Measurements from ENCODE around the gene ZNF556.
"Not testable (repeated sequence)": the region's sequence is repeated elsewhere in the genome, so short reads cannot be mapped to it uniquely, and the experiment has no call there.

The ZNF556 gene

DNA sequence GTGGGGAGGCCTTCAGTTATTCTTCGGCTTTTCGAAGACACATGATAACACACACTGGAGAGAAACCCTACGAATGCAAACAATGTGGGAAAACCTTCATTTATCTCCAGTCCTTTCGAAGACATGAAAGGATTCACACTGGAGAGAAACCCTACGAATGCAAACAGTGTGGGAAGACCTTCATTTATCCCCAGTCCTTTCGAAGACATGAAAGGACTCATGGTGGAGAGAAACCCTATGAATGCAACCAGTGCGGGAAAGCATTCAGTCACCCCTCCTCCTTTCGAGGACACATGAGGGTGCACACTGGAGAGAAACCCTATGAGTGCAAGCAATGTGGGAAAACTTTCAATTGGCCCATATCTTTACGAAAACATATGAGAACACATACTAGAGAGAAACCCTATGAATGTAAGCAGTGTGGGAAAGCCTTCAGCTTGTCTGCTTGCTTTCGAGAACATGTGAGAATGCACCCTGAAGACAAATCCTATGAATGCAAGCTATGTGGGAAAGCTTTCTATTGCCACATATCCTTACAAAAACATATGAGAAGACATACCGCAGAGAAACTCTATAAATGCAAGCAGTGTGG lies 14.0 kb upstream of the ZNF556 start:
- Histone ChIP-seq H3K27me3 (no peaks in the 10 kb centered on the region), H3K27ac (no peak overlapping the region), H3K9me3 (peaks cover 100% of the 10 kb centered on the region), H3K4me1 (no peaks in the 10 kb centered on the region), H3K9ac (no peak overlapping the region), H3K4me2 (no peak overlapping the region), H4K20me1 (no peaks in the 10 kb centered on the region), H3K4me3 (peak overlapping the region; percentile 34), H3K36me3 (peaks cover 99% of the 10 kb centered on the region)
- TF ChIP-seq Cebpa-rat (IDR thresholded peaks at IDR 0.05) = no peak

DNA sequence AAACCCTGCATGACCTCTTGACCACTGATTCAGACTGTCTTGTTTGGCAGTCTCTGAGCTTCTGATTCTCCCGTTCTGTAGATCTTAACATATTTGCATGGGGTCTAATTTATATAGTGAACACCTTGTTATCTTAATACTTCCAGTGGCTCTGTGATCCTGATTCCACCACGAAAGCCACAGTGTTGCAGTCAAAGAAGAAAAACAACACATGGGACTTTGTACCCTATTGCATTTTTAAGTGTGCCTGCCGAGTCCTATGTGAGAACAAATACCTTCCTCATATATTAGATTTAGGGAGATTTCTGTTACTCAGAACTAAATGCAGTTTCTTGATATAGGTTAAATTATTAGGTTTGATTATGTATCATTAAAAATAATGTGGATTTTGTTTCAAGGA lies 12.3 kb upstream of the ZNF556 start:
- Histone ChIP-seq H3K4me2 (no peak overlapping the region), H3K36me3 (peaks cover 98% of the 10 kb centered on the region), H3K9me3 (peaks cover 100% of the 10 kb centered on the region), H3K4me1 (no peaks in the 10 kb centered on the region), H4K20me1 (no peaks in the 10 kb centered on the region), H3K4me3 (0 out of 2 replicates have a peak overlapping the region, but pooled peaks have one; percentile 1), H3K27ac (no peak overlapping the region), H3K27me3 (no peaks in the 10 kb centered on the region), H3K9ac (no peak overlapping the region)
- no peak for TF ChIP-seq Cebpa-rat (IDR thresholded peaks at IDR 0.05)

DNA sequence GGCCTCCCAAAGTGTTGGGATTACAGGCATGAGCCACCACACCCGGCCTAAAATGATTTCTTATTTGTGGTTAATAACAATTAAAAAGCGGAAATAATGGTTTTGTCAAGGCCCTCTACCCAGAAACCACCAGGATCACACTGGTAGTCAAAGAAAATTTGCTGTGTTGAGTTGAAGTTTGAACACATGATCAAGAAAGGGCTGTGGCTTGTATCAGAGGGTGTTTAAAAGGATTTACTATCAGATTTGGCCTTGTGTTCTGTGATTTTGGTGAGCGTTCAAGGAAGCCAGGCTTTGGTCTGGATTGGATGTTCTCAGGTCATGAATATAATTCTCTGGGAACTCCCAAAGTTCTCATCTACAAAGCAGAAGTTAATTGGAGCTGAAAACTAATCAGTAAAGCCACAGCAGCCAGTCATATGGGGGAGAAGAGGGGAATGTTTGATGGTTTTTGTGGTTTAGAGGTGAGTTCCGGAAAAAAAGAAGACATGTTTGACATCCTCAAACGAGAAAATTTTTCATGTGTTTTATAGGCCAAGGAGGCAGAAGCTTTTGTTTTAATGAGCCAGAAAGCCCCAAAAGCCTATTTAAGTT lies 10.6 kb upstream of the ZNF556 start:
- Histone ChIP-seq H4K20me1 (no peaks in the 10 kb centered on the region), H3K4me3 (no peak overlapping the region), H3K9me3 (peaks cover 92% of the 10 kb centered on the region), H3K36me3 (peaks cover 81% of the 10 kb centered on the region), H3K4me2 (no peak overlapping the region), H3K27me3 (no peaks in the 10 kb centered on the region), H3K9ac (no peak overlapping the region), H3K4me1 (no peaks in the 10 kb centered on the region), H3K27ac (no peak overlapping the region)
- no peak for TF ChIP-seq Cebpa-rat (IDR thresholded peaks at IDR 0.05)

DNA sequence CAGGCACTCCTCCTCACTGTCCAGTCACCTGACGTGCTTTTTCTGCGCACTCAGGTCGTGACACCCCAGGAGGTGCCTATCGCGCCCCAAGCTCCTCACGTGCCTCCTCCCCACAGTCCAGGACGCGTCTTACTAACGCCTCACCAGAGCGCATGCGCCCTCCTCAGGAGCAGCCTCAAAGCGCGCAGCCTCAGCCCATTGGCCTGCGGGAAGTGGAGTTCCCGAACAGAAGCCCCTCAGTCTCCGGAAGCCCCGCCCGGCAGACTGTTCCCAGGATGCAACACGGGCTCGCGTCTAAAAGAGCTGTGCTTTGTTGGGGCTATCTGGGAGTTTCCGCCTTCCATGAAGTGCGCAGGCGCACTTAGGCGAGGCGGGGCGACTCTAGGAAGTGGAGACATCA lies 8.3 kb upstream of the ZNF556 start:
- Histone ChIP-seq H3K4me1 (no peaks in the 10 kb centered on the region), H4K20me1 (no peaks in the 10 kb centered on the region), H3K4me3 (no peak overlapping the region), H3K36me3 (peaks cover 58% of the 10 kb centered on the region), H3K4me2 (no peak overlapping the region), H3K27ac (no peak overlapping the region), H3K27me3 (no peaks in the 10 kb centered on the region), H3K9me3 (peaks cover 84% of the 10 kb centered on the region), H3K9ac (no peak overlapping the region)
- no peak for TF ChIP-seq Cebpa-rat (IDR thresholded peaks at IDR 0.05)

DNA sequence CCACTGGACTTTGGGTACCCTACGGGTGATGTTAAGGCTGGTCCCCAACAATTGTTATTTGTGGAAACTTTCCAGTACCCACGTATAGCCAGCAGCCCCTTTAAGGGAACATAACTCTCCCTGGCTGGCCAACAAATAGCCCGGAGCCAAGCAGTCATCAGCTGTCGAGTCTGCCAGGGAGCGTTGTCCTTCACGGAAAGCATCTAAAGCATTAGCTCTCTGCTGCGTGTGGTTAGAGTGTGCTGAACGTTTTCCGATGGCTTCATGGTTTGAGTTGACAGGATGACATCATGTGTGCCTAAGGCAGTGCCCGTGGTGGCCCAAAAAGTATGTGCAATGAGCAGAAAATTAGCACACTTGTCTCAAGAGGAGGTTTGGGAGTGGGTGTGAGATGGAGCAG lies 3.3 kb upstream of the ZNF556 start:
- no peaks in the 10 kb centered on the region for H3K27me3 ChIP-seq
- no peak overlapping the region for H3K4me2 ChIP-seq
- H3K4me3 ChIP-seq = no peak overlapping the region
- H3K9ac ChIP-seq = no peak overlapping the region
- no peak for TF ChIP-seq Cebpa-rat (IDR thresholded peaks at IDR 0.05)
- peaks cover 62% of the 10 kb centered on the region for H3K9me3 ChIP-seq
- peaks cover 9% of the 10 kb centered on the region for H3K36me3 ChIP-seq
- peaks cover 38% of the 10 kb centered on the region for H3K4me1 ChIP-seq
- H4K20me1 ChIP-seq = no peaks in the 10 kb centered on the region
- no peak overlapping the region for H3K27ac ChIP-seq

DNA sequence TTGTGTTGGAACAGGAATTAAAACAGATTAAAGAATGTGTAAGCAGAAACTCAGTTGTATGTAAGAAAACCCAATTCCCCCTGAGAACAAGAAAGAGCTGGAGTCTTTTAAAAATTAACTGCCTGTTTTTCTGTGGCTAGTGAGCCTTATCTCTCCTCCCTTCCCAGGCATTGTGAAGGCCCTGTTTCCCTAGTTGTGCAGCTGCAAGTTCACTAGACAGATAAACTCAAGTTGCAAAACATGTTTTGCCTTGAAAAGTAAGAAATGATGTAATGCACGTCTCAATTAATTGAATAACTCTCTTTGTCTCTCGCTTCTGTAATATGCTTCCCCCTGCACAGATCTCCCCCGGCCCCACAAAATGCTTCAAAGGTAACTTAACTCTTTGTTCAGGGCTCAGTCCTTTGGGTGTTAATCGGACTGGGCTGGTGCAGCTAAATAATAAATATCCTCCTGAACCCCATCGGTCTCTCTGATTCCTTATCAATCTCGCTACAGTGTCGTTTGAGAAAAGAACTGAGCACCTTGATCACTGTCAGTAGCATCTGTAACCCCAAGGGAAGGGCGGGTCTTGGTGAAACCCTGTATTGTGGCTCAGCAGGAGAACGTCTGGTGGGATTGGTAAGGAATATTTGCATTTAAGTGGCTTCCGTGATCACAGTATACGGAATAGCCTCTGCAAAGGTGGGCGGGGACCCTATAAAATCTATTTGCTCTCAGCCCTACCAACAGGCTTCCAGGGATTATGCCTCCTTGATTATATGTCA lies 1.6 kb upstream of the ZNF556 start:
- Histone ChIP-seq H4K20me1 (no peaks in the 10 kb centered on the region), H3K36me3 (no peaks in the 10 kb centered on the region), H3K9me3 (peaks cover 64% of the 10 kb centered on the region), H3K4me3 (0 out of 2 replicates have a peak overlapping the region, but pooled peaks have one; percentile 8), H3K4me2 (peak overlapping the region; percentile 68), H3K27ac (peak overlapping the region; percentile 68), H3K27me3 (no peaks in the 10 kb centered on the region), H3K4me1 (peaks cover 38% of the 10 kb centered on the region), H3K9ac (peak overlapping the region; percentile 52)
- no peak for TF ChIP-seq Cebpa-rat (IDR thresholded peaks at IDR 0.05)

DNA sequence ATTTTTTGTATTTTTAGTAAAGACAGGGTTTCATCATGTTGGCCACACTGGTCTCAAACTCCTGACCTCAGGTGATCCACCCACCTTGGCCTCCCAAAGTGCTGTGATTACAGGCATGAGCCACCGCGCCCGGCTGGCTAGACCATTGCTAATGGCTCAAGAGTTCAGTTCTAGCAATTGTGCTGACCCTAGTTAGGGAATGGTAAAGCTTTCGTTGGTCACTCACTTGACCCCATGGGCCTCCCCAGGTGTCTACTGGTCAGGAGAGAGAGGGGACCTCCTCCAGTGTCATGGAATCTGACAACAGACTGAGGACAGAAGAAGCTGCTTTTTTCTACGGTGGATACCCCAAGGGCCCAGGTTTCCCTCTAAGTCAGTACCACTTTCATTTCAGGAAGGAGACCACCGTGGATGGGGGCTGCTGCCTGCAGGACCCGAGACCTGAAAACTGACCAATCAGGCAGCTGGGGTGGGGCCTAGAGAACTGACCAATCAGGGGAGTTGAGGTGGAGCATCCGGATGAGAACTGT lies 575 bp upstream of the ZNF556 start:
- Histone ChIP-seq H3K4me3 (no peak overlapping the region), H3K27ac (no peak overlapping the region), H3K36me3 (no peaks in the 10 kb centered on the region), H3K9ac (no peak overlapping the region), H3K4me2 (no peak overlapping the region), H3K4me1 (peaks cover 39% of the 10 kb centered on the region), H3K9me3 (peaks cover 68% of the 10 kb centered on the region), H3K27me3 (no peaks in the 10 kb centered on the region), H4K20me1 (no peaks in the 10 kb centered on the region)
- no peak for TF ChIP-seq Cebpa-rat (IDR thresholded peaks at IDR 0.05)

DNA sequence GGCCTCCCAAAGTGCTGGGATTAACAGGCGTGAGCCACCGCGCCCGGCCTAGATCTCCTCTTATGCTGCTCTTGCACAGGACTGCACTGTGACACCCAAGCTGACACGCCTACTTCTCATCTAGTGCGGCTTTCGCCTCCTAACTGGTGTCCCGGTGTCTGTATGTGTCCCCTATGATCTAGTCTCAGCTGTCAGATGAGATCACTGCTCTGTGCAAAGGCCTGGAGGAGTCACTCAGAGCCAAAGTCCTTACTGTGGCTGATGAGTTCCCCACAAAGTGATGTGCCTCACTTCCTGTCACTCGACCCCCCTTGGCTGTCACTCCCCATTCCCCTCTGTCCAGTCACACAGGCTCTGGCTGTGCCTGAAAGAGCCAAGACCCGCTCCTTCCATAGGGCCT lies 2.5 kb downstream of the ZNF556 start:
- no peak for TF ChIP-seq Cebpa-rat (IDR thresholded peaks at IDR 0.05)
- Histone ChIP-seq H3K4me2 (no peak overlapping the region), H3K9me3 (peaks cover 72% of the 10 kb centered on the region), H3K27me3 (no peaks in the 10 kb centered on the region), H4K20me1 (no peaks in the 10 kb centered on the region), H3K36me3 (no peaks in the 10 kb centered on the region), H3K27ac (no peak overlapping the region), H3K4me3 (no peak overlapping the region), H3K4me1 (peaks cover 51% of the 10 kb centered on the region), H3K9ac (no peak overlapping the region)

DNA sequence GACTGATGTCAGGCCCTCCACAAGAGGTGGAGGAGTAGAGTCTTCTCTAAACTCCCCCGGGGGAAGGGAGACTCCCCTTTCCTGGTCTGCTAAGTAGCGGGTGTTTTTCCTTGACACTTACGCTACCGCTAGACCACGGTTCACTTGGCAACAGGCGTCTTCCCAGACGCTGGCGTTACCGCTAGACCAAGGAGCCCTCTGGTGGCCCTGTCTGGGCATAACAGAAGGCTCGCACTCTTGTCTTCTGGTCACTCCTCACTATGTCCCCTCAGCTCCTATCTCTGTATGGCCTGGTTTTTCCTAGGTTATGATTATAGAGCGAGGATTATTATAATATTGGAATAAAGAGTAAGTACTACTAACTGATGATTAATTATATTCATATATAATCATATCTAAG lies 5.0 kb downstream of the ZNF556 start:
- Histone ChIP-seq H3K4me2 (peak overlapping the region; percentile 17; the same call in 1 of the 2 replicates), H3K9me3 (peaks cover 89% of the 10 kb centered on the region), H3K4me1 (peaks cover 28% of the 10 kb centered on the region)
- not testable (repeated sequence) for H3K4me3 ChIP-seq, H3K36me3 ChIP-seq, H3K9ac ChIP-seq, H4K20me1 ChIP-seq, H3K27me3 ChIP-seq, H3K27ac ChIP-seq
